Psoas muscle (tissue), 8 donors: Measurements from ENCODE around the gene TTBK1. TPM values are rescaled to one million over a fixed set of nuclear protein-coding genes. Genes with fewer than 3 reads are reported as not detected.

Experiments
- ATAC-seq, 4 donors: fragments of 200-7000 bp; cut with Tn5 transposase; one replicate each; pipeline ENCODE4 v1.9.1; 2020; ENCODE audit warnings: moderate library complexity in 3 of 4, mild to moderate bottlenecking in 2 of 4
- DNase-seq, 2 donors: peaks; one replicate each; pipeline ENCODE4 v3.0.0-alpha.2; 2020
- H3K27ac ChIP-seq: fragments of 200-600 bp; one replicate; pipeline ENCODE4 v1.8.0; 2022
- H3K27me3 ChIP-seq, 3 donors: fragments of 200-600 bp in 1 of 3; one replicate each; pipeline versions ENCODE4 v1.6.1 to v1.8.0; 2013 to 2022; ENCODE audit warnings: low read length in 2 of 3, mild to moderate bottlenecking in 2 of 3, moderate library complexity in 1 of 3; ENCODE audit not compliant: insufficient read depth in 3 of 3
- H3K36me3 ChIP-seq, 2 donors: fragments of 200-600 bp in 1 of 2; one replicate each; pipeline versions ENCODE4 v1.6.1 to v1.8.0; 2013 to 2022; ENCODE audit warnings: low read depth in 1 of 2, mild to moderate bottlenecking in 1 of 2, moderate library complexity in 1 of 2; ENCODE audit not compliant: insufficient read depth in 1 of 2
- H3K4me1 ChIP-seq: fragments of 200-600 bp; one replicate; pipeline ENCODE4 v1.8.0; 2022
- H3K4me3 ChIP-seq: fragments of 200-600 bp; one replicate; pipeline ENCODE4 v1.8.0; 2022; ENCODE audit warnings: mild to moderate bottlenecking
- H3K9me3 ChIP-seq: fragments of 200-600 bp; one replicate; pipeline ENCODE4 v1.8.0; 2022
- WGBS, 3 donors: extraction: QIAGEN DNeasy Blood & Tissue Kit; methylation state at CpG; one replicate each; pipeline versions ENCODE4 v1.1.6 to v1.1.7; 2013; 5-methylcytosine and 5-hydroxymethylcytosine counted together
- intact Hi-C, 2 donors: fragments of 100-400 bp; cut with DNase I; formaldehyde crosslinking; loops; one replicate each; pipeline versions ENCODE4 v1.11.0 to v1.14.2; 2022
- polyA plus RNA-seq, 3 donors: library from polyadenylated mRNA; stranded (reverse); fragments of 200-250 nt; gene quantifications; one replicate each; pipeline ENCODE4 v1.2.3, GENCODE V29; 2013
- total RNA-seq, 4 donors: library from RNA; stranded (reverse); fragmentation: NEBNext Ultra II Directional in 2 of 4; extraction: Animal tissue kit (Norgen Biotek cat#: 25700) in 2 of 4; gene quantifications; one replicate each; pipeline versions ENCODE4 v1.2.1 to v1.2.4, GENCODE V29; 2021 to 2023
- TF ChIP-seq, protein P1 (sequence below): fragments of 200-600 bp; IDR thresholded peaks from one replicate; pipeline ENCODE4 v1.8.0; 2022; ENCODE audit warnings: antibody characterized with exemption
- donor health status: healthy with polysubstance abuse.
- donor health status: DM: no; HTN: no; CAD: no; lungs with moderate emphysema.
- donor health status: Bipolar disorder and iron deficiency.
- donor health status: healthy.
- donor health status: DM: yes; HTN: yes; CAD: no.
- donor health status: DM: no; HTN: no; CAD: no.
- donor health status: DM: no; HTN: no; CAD: no.
- donor health status: DM: yes; HTN: yes; CAD: no.

TTBK1 gene
- total and polyA plus RNA-seq, 7 donors: 0.01 to 0.03 TPM; not detected in 5

DNA sequence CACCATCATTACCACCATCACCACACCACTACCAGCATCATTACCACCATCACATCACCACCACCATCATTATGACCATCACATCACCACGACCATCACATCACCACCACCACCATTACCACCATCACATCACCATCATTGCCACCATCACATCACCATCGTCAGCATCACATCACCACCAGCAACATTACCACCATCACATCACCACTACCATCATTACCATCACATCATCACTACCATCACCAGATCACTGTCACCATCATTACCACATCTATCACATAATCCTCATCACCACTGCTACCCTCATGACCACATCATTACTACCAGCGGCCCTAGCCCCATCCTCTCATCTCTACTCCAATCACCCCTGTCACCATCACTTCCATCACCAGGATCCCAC, 51.3 kb downstream of the TTBK1 start:
- WGBS, 3 donors: 70 to 79% (median 76%) methylated on average over 3 of the region's 3 CpGs
- Histone ChIP-seq H3K27ac (no peak overlapping the region), H3K36me3 (no peaks in the 10 kb centered on the region), H3K9me3 (no peaks in the 10 kb centered on the region), H3K4me1 (no peaks in the 10 kb centered on the region), H3K4me3 (no peak overlapping the region), H3K27me3 (peaks cover 0 to 9% (median 3%) of the 10 kb centered on the region in 3 donors)
- DNase-seq: no peak
- intact Hi-C loops: no loop called here
- TF ChIP-seq, protein P1, sequence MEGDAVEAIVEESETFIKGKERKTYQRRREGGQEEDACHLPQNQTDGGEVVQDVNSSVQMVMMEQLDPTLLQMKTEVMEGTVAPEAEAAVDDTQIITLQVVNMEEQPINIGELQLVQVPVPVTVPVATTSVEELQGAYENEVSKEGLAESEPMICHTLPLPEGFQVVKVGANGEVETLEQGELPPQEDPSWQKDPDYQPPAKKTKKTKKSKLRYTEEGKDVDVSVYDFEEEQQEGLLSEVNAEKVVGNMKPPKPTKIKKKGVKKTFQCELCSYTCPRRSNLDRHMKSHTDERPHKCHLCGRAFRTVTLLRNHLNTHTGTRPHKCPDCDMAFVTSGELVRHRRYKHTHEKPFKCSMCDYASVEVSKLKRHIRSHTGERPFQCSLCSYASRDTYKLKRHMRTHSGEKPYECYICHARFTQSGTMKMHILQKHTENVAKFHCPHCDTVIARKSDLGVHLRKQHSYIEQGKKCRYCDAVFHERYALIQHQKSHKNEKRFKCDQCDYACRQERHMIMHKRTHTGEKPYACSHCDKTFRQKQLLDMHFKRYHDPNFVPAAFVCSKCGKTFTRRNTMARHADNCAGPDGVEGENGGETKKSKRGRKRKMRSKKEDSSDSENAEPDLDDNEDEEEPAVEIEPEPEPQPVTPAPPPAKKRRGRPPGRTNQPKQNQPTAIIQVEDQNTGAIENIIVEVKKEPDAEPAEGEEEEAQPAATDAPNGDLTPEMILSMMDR: no peak
- no peak for ATAC-seq

DNA sequence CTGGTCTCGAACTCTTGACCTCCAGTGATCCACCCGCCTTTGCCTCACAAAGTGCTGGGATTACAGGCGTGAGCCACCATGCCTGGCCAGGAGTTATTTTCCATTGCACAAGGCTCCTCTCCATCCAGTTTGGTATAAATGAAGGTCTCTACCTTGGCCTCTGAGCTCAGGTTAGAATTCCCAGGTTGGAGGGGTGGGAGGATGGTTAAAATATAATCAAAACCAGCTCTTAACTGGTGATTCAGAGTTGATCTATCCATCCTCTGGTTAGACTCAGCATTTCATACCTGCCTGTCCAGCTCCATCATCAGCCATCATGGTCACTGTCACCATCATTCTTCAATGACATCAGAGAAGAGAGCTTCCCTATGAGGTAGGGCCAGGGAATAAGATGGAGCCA, 52.2 kb downstream of the TTBK1 start:
- no peak overlapping the region for H3K27ac ChIP-seq
- peaks cover 0 to 16% (median 3%) of the 10 kb centered on the region in 3 donors for H3K27me3 ChIP-seq
- intact Hi-C loops: no loop called here
- WGBS, 3 donors: 86 to 94% (median 90%) methylated on average over 3 of the region's 3 CpGs
- no peaks in the 10 kb centered on the region for H3K36me3 ChIP-seq
- no peaks in the 10 kb centered on the region for H3K9me3 ChIP-seq
- DNase-seq (no peak), ATAC-seq (no peak)
- H3K4me1 ChIP-seq: no peaks in the 10 kb centered on the region
- TF ChIP-seq, protein P1: no peak
- H3K4me3 ChIP-seq: no peak overlapping the region

DNA sequence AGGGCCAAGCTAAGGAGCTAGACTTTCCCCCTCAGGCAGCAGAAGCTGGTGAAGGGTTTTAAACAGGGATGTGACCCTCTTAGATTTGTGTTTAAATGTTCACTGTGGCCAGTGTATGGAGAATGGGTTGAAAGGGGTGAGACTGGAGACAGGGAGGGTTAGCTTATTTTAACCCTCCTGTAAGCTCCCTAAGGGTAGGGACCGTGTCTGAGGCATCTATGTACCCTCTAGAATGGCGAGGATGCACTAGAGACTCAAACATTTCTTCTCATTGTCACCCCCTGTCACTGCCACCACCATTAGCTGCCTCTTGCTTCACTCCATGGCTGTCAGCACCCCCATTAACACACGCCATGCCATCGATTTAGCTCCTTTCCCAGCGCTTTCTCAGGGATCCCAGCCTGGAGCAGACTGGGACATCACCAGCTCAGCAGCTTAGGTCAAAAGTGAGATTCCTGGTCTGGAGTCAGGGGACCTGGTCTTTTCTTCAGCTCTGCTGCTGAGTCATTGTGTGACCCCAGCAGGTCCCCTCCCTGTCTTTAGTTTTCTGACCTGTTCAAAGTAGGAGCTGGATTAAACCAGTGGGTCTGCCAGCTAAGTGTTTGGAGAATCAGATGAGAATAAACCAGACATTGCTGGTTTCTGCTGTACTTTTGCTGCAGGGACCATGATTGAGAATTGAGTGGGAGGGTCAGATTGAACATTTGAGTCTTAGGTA, 53.7 kb downstream of the TTBK1 start:
- H3K4me1 ChIP-seq: no peaks in the 10 kb centered on the region
- ATAC-seq (no peak), DNase-seq (no peak)
- no peaks in the 10 kb centered on the region for H3K9me3 ChIP-seq
- intact Hi-C loops: no loop called here
- 84 to 88% (median 86%) methylated on average over 5 of the region's 5 CpGs for WGBS, 3 donors
- H3K27ac ChIP-seq: no peak overlapping the region
- TF ChIP-seq, protein P1: no peak
- peaks cover 0 to 24% (median 3%) of the 10 kb centered on the region in 3 donors for H3K27me3 ChIP-seq
- no peaks in the 10 kb centered on the region for H3K36me3 ChIP-seq
- no peak overlapping the region for H3K4me3 ChIP-seq

- no peak for ATAC-seq
Measured at GRCh38 chr6:43297644-43298564, 54.6 kb downstream of the TTBK1 start, which contains the start of gene SLC22A7. Gene SLC22A7 (plus strand): TSS chr6:43298260. CDS start chr6:43298359, 99 bp downstream.

More at GRCh38 chr6:43297644-43298564, 54.6 kb downstream of the TTBK1 start, which contains the start of gene SLC22A7:
- TF ChIP-seq, protein P1: no peak
- DNase-seq: peak in 1 of 2 donors; percentile 52
- no peaks in the 10 kb centered on the region for H3K9me3 ChIP-seq
- H3K4me1 ChIP-seq: no peaks in the 10 kb centered on the region
- 46 to 59% (median 53%) methylated on average over 10 of the region's 10 CpGs for WGBS, 3 donors
- no peak within 1 kb of the TSS for H3K4me3 ChIP-seq
- H3K27me3 ChIP-seq: peaks cover 0 to 25% (median 3%) of the 10 kb centered on the region in 3 donors
- H3K27ac ChIP-seq: no peak within 1 kb of the TSS
- H3K36me3 ChIP-seq: no peaks in the 10 kb centered on the region
- intact Hi-C loops: no loop called here
